Aorta (tissue), 5 donors: Measurements from ENCODE around the gene ALLC. TPM values are rescaled to one million over a fixed set of nuclear protein-coding genes. Genes with fewer than 3 reads are reported as not detected.

Experiments
- ATAC-seq: fragments of 200-7000 bp; cut with Tn5 transposase; one replicate; pipeline ENCODE4 v1.9.1; 2022; ENCODE audit warnings: moderate library complexity; ENCODE audit not compliant: low FRiP score
- DNase-seq, 2 donors: peaks; one replicate each; pipeline ENCODE4 v3.0.0-alpha.2; 2020
- H3K27ac ChIP-seq, 2 donors: one replicate each; pipeline ENCODE4 v1.5.1; 2013; ENCODE audit warnings: low read length in 2 of 2, mild to moderate bottlenecking in 2 of 2, moderate library complexity in 2 of 2, control low read depth in 1 of 2, inconsistent platforms in 1 of 2, low read depth in 1 of 2
- H3K27me3 ChIP-seq, 2 donors: one replicate each; pipeline ENCODE4 v1.6.1; 2013; ENCODE audit warnings: control low read depth in 1 of 2, low read length in 1 of 2, mild to moderate bottlenecking in 1 of 2, moderate library complexity in 1 of 2; ENCODE audit not compliant: insufficient read depth in 2 of 2, control insufficient read depth in 1 of 2
- H3K36me3 ChIP-seq, 2 donors: one replicate each; pipeline ENCODE4 v1.6.1; 2013; ENCODE audit warnings: control low read depth in 1 of 2, low read length in 1 of 2, mild to moderate bottlenecking in 1 of 2; ENCODE audit not compliant: insufficient read depth in 2 of 2, control insufficient read depth in 1 of 2
- H3K4me1 ChIP-seq, 2 donors: one replicate each; pipeline ENCODE4 v1.6.1; 2013; ENCODE audit warnings: low read length in 2 of 2, control low read depth in 1 of 2, mild to moderate bottlenecking in 1 of 2, moderate library complexity in 1 of 2; ENCODE audit not compliant: insufficient read depth in 2 of 2, control insufficient read depth in 1 of 2
- H3K4me3 ChIP-seq, 2 donors: one replicate each; pipeline ENCODE4 v1.5.1; 2013; ENCODE audit warnings: low read length in 2 of 2, control low read depth in 1 of 2, mild to moderate bottlenecking in 1 of 2
- H3K9me3 ChIP-seq: one replicate; pipeline ENCODE4 v1.6.1; 2013; ENCODE audit warnings: mild to moderate bottlenecking, low read length; ENCODE audit not compliant: control insufficient read depth
- WGBS, 2 donors: extraction: QIAGEN DNeasy Blood & Tissue Kit; methylation state at CpG; one replicate each; pipeline ENCODE4 v1.1.7; 2013; 5-methylcytosine and 5-hydroxymethylcytosine counted together
- intact Hi-C, 2 donors: fragments of 100-400 bp; cut with DNase I; formaldehyde crosslinking; loops; one replicate each; pipeline versions ENCODE4 v1.14.2 to v1.15.0; 2022
- polyA plus RNA-seq, 2 donors: library from polyadenylated mRNA; stranded (reverse); fragments of 200-250 nt; gene quantifications; one replicate each; pipeline ENCODE4 v1.2.3, GENCODE V29; 2013
- total RNA-seq, 2 donors: library from RNA; stranded (reverse); fragmentation: NEBNext Ultra II Directional; extraction: Animal tissue kit (Norgen Biotek cat#: 25700); gene quantifications; one replicate each; pipeline ENCODE4 v1.2.1, GENCODE V29; 2021
- donor health status: healthy with polysubstance abuse.
- donor health status: Bipolar disorder and iron deficiency.
- donor health status: DM: no; HTN: no; CAD: no.
- donor health status: DM: no; HTN: no; CAD: no.
- donor health status: DM: yes; HTN: yes; CAD: no.

The ALLC gene
- total and polyA plus RNA-seq, 4 donors = 1.4 to 5.3 TPM; not detected in 2

GRCh38 chr2:3674066-3674845 is 16.3 kb downstream of the ALLC start:
- Histone ChIP-seq H3K36me3 (no peaks in the 10 kb centered on the region), H3K4me1 (no peaks in the 10 kb centered on the region), H3K27ac (no peak overlapping the region), H3K4me3 (no peak overlapping the region), H3K27me3 (no peaks in the 10 kb centered on the region), H3K9me3 (no peaks in the 10 kb centered on the region)
- ATAC-seq (no peak), DNase-seq (no peak)
- WGBS, 2 donors = 89 to 92% methylated on average over 9 of the region's 9 CpGs
- intact Hi-C loops = no loop called here

- Histone ChIP-seq H3K27me3 (no peaks in the 10 kb centered on the region), H3K9me3 (no peaks in the 10 kb centered on the region), H3K27ac (no peak overlapping the region), H3K36me3 (no peaks in the 10 kb centered on the region), H3K4me1 (no peaks in the 10 kb centered on the region), H3K4me3 (no peak overlapping the region)
- WGBS, 2 donors = 90 to 92% methylated on average over 4 of the region's 4 CpGs
- ATAC-seq (no peak), DNase-seq (no peak)
- intact Hi-C loops = no loop called here
These were observed 17.7 kb downstream of the ALLC start for GRCh38 chr2:3675687-3676086.

- Histone ChIP-seq H3K4me3 (no peak overlapping the region), H3K9me3 (no peaks in the 10 kb centered on the region), H3K4me1 (no peaks in the 10 kb centered on the region), H3K36me3 (no peaks in the 10 kb centered on the region), H3K27ac (no peak overlapping the region), H3K27me3 (no peaks in the 10 kb centered on the region)
- 87 to 90% methylated on average over 9 of the region's 9 CpGs for WGBS, 2 donors
- intact Hi-C loops = no loop called here
- ATAC-seq (no peak), DNase-seq (no peak)
These were observed 19.4 kb downstream of the ALLC start for GRCh38 chr2:3677436-3677835.

- H3K4me1 ChIP-seq = no peaks in the 10 kb centered on the region
- H3K36me3 ChIP-seq = no peaks in the 10 kb centered on the region
- DNase-seq (no peak), ATAC-seq (no peak)
- 72 to 83% methylated on average over 9 of the region's 9 CpGs for WGBS, 2 donors
- H3K27ac ChIP-seq = no peak overlapping the region
- no peaks in the 10 kb centered on the region for H3K27me3 ChIP-seq
- no peaks in the 10 kb centered on the region for H3K9me3 ChIP-seq
- H3K4me3 ChIP-seq = no peak overlapping the region
- intact Hi-C loops = no loop called here
These were observed 20.2 kb downstream of the ALLC start for GRCh38 chr2:3678212-3678611.

- 95 to 96% methylated on average over 2 of the region's 2 CpGs for WGBS, 2 donors
- no peak for ATAC-seq
These were observed 21.2 kb downstream of the ALLC start for GRCh38 chr2:3679180-3679579.

GRCh38 chr2:3679616-3680393 is 21.8 kb downstream of the ALLC start:
- Histone ChIP-seq H3K9me3 (no peaks in the 10 kb centered on the region), H3K4me1 (no peaks in the 10 kb centered on the region), H3K4me3 (no peak overlapping the region), H3K36me3 (no peaks in the 10 kb centered on the region), H3K27ac (no peak overlapping the region), H3K27me3 (no peaks in the 10 kb centered on the region)
- DNase-seq = no peak
- no peak for ATAC-seq
- WGBS, 2 donors = 84 to 86% methylated on average over 23 of the region's 23 CpGs
- intact Hi-C loops = no loop called here

More at GRCh38 chr2:3679180-3679579, 21.2 kb downstream of the ALLC start:
- Histone ChIP-seq H3K4me3 (no peak overlapping the region), H3K27me3 (no peaks in the 10 kb centered on the region), H3K9me3 (no peaks in the 10 kb centered on the region), H3K27ac (no peak overlapping the region), H3K4me1 (no peaks in the 10 kb centered on the region), H3K36me3 (no peaks in the 10 kb centered on the region)
- intact Hi-C loops = no loop called here
- DNase-seq = no peak

- Histone ChIP-seq H3K27ac (no peak overlapping the region), H3K4me1 (no peaks in the 10 kb centered on the region), H3K9me3 (no peaks in the 10 kb centered on the region), H3K36me3 (no peaks in the 10 kb centered on the region), H3K27me3 (no peaks in the 10 kb centered on the region), H3K4me3 (no peak overlapping the region)
- ATAC-seq (no peak), DNase-seq (no peak)
- 92 to 93% methylated on average over 18 of the region's 18 CpGs for WGBS, 2 donors
- intact Hi-C loops = no loop called here
These were observed 22.7 kb downstream of the ALLC start for GRCh38 chr2:3680548-3681345.

- H3K36me3 ChIP-seq = no peaks in the 10 kb centered on the region
These were observed 23.6 kb downstream of the ALLC start for GRCh38 chr2:3681625-3682024.

More at GRCh38 chr2:3681625-3682024, 23.6 kb downstream of the ALLC start:
- intact Hi-C loops = no loop called here
- H3K9me3 ChIP-seq = no peaks in the 10 kb centered on the region
- WGBS, 2 donors = 85 to 86% methylated on average over 5 of the region's 5 CpGs
- H3K4me3 ChIP-seq = no peak overlapping the region
- H3K4me1 ChIP-seq = no peaks in the 10 kb centered on the region
- no peaks in the 10 kb centered on the region for H3K27me3 ChIP-seq
- H3K27ac ChIP-seq = no peak overlapping the region
- ATAC-seq (no peak), DNase-seq (no peak)
